AG08395 (cell line): ENCODE measurements around the gene FRYL.

Experiments
- DNase-seq: peaks from one replicate; pipeline ENCODE4 v3.0.0; 2012; ENCODE audit warnings: mixed read lengths, low spot score

The FRYL gene

DNA sequence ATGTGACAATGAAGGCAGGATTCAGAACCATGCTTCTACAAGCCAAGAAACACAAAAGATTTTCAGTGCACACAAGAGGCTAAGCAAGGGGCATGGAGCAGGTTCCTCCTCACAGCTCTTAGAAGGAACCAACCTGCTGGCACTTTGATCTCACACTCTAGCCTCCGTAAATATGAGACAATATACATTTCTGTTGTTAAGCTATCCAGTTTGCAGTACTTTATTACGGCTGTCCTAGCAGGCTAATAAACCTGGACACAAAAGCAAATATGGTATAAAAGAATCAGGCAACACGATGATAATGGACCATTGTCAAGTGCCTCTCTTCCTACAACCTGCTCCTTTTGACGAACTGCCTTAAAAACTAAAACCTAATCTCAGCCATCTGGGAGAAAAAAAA is 175.6 kb downstream of the FRYL start:
- DNase-seq, result no peak

- DNase-seq, result no peak
Observed at GRCh38 chr4:48604041-48604440, 176.0 kb downstream of the FRYL start.

- no peak for DNase-seq
Observed at GRCh38 chr4:48603366-48604003, 176.6 kb downstream of the FRYL start.

DNA sequence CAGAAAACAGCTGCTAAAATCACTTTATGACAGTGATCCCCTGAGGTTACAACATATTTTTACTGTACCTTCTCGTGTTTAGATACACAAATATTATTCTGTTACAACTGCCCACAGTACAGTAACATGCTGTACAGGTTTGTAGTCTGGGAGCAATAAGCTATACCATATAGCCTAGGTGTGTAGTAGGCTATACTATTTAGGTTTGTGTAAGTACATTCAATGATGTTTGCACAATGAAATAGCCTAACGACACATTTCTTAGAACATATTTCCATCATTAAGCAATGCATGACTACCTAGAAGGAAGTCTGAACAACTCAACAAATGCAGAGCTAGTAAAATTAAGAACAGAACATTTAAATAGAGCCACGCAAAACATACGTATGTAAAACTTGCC is 177.3 kb downstream of the FRYL start:
- no peak for DNase-seq

DNA sequence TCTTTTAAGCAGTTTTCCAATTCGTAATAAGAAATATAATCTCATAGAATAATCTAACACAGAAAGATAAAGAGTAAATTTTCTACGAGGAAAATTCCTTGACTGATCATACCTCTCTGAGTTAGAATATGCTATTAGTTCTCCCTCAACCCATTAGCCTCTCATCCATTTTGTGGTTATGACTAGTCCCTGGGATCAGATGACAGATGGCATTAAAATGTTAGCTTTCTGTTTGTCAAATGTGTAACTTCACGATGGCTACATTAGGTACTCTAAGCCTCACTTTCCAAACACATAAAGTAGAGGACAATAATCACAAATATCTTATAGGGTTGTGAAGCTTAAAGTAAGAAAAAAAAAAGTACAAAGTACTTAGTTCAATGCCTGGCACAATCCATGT is 177.9 kb downstream of the FRYL start:
- peak; percentile 48 for DNase-seq

DNA sequence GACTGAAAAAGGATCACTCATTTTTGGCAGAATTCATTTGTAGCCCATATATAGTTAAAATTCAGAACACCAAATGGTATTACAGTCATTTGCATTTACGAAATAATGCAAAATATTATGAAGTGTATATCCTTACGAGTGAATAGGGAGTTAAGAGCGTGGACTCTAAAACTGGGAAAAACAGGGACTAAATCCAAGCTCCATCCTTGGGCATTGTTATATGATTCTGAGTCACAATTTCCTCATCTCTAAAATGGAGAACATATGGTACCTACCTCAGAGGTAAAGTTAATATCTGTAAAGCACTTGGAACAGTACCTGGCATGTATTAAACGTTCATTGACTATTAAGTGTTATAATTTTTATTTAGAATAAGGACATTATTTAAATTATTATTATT is 183.7 kb downstream of the FRYL start:
- no peak for DNase-seq

DNA sequence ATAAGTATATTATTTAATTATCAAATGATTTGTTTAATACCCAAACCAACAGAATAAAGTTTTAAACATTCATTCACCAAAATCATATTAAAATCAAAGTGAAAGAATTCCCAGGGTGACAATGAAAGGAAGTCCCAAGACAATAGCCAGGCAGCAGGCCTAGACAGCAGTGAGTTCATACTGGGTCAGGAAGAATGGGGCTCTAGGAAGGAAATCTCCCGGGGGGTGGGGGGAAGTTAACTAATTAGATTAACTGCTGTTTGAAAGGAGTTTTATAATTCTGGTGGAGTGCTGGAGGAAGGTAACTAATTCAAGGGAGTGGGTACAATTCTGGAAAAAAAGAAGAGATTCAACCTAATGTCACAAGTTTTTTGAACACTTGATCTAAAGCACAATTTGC is 185.9 kb downstream of the FRYL start:
- no peak for DNase-seq

GRCh38 chr4:48591372-48591771 is 188.7 kb downstream of the FRYL start:
- no peak for DNase-seq

DNA sequence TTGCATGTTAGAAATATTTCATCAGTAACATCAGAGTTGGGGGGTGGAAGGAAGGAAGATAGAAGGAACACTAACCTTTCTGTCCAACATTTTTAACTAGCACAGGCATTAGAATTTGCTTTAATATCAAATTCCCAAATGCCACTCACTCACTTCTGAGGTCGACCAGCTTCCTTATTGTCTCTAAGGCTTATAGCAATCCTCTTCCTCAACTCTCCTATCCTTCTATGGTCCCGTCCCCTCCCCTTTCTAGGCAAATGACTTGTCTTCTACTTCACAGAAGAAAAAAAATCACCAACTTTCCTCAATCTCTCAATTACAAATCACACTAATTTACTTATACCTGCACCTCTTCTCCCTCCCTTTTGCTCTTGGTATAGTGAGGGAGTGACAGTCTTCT is 189.2 kb downstream of the FRYL start:
- DNase-seq, result no peak

- no peak for DNase-seq
Observed at GRCh38 chr4:48589098-48589445, 191.0 kb downstream of the FRYL start.

DNA sequence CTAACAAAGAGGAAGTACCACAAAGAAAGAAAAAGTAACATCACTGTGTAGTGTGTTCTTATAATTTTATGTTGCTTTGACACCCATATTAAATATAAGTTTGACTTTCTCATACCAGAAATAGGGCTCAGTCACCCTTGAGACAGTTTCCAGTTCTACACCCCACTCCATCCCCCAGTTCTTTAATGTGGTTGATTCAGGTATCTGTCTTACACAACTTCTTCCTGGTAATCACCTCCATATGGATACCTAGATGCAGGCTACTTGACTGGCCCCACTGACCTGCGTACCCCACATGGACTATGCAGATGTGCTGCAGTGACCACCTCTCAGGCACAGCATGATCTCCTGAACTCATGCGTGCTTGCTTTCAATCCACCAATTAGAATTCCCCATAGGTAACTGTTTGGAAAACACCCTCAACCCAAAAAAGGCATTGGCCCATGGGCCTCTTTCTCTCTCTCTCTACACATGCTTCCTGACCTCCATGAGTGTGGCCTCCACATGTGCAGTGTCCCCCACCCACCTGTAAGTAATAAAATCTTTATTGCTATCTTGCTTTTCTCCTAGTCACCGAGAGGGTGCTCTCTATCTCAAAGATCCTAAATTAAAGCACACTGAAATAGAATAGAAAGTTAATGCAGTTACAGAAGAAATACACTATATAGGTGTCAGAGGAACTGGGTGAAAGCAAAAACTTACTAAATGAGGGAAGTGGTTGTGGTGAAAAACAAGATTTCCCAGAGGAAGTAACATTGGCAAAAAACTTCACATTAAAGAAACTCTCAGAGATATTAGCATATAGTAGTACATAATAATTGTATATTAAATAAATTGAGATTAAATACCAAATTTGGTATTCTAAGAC is 191.6 kb downstream of the FRYL start:
- no peak for DNase-seq

DNA sequence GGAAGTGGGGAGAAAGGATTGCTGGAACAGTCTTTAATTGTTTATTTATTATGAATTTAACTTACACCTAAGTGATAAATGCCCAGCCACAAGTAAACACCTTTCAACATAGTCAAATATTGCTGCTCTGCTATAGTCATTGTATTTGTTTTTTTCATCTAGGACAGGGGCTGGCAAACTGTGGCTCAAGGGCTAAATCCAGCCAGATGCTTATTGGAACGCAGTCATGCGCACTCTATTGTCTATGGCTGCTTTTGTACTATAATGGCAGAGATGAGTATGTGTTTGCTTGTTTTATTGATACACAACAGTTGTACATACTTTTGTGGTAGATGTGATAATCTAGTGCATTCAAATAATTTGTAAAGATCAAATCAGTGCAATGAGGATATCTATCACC is 194.7 kb downstream of the FRYL start:
- DNase-seq, result no peak

- DNase-seq, result peak; percentile 69
Observed at GRCh38 chr4:48578132-48578968, 201.7 kb downstream of the FRYL start.

- peak; percentile 21 for DNase-seq
Observed at GRCh38 chr4:48575964-48576363, 204.1 kb downstream of the FRYL start.

DNA sequence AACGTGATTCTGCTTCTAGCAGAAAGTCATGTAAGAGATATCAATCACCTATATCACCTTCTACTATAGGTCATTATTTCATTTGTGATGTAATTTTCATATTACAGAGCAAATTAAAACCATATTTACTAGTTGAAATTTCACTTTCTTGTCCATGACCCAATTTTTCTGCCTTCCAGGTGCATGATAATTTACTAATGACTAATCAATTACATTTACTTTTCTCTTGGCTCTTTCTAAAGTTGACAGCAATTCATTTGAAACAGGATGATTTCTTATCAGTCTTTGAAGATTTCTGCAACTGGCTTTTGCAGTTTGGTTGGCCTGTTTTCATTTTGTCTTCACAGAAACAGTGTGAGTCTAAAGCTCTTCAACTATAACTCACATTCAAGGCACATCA is 208.6 kb downstream of the FRYL start:
- no peak for DNase-seq

GRCh38 chr4:48570646-48571220 is 209.3 kb downstream of the FRYL start:
- DNase-seq, result peak; percentile 67

DNA sequence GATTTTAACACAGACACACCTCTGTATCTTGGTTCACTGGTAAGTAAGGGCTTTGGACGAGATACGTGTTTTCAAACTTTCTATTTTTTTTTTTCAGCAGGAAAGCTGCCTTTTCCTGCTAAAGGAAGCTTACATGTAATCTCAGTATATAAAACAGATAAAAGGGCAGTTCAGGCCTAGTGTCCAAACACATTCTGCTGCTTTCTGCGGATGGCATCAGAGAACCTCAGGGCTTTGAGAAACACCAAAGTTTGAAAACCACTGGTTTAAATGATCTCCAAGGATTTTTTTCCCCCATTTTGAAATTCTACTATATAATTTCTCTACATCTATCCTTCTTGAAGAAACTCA is 214.1 kb downstream of the FRYL start:
- DNase-seq, result no peak

DNA sequence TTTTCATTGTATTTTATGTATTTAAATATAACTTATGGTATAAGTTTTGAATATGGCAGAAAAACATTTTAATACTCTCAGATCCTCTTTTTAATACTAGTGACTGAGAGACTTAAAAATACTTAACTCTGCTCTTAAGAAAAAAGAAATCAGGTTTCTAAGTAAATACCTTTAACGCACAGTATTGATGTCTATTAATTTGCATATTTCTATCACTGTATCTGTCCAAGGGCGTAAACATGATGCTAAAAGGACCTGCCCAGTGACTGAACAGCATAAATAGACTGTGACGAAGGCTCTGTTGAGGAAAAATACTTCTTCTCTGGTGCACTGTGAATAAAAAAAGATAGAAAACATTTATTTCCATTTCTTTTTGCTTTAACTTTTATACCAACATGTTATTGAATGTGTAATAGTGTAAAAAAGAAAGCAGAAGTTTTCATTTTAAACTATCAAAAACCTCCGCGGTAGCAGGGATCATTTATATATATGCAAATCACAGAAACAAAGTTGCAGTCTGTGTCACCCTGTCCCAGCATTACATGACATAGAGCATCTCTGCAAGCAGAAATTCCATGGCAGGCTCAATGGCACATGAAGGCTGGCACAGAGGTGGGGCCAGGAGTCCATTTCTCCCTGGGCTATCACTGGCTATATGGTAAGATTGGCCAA is 214.6 kb downstream of the FRYL start:
- DNase-seq, result no peak

GRCh38 chr4:48564151-48564550 is 215.9 kb downstream of the FRYL start:
- no peak for DNase-seq

- no peak for DNase-seq
Observed at GRCh38 chr4:48558819-48559218, 221.3 kb downstream of the FRYL start.

GRCh38 chr4:48558026-48558425 is 222.1 kb downstream of the FRYL start:
- DNase-seq, result no peak

DNA sequence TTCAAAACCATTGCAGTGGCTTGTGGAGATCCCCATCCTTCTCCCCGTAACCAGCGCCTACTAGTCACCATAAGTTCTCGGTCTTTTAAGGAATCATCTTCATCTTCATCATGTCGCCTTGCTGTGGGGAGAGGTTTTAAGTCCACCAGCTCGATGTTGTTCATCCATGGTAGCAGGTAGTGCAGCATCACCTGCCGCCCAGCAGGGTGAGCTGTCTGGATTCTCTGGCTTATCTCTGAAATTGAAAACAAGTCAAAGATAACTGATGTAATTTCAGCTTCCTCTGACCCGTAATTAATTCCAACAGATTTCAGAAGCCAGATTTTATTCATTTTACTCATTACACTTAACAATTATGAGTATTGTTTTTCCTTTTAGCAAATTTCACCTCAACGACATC is 222.6 kb downstream of the FRYL start:
- no peak for DNase-seq
